ENCODE measurements around the gene AP2S1.
"Not testable (repeated sequence)": the region's sequence is repeated elsewhere in the genome, so short reads cannot be mapped to it uniquely, and the experiment has no call there.

Gene AP2S1

DNA sequence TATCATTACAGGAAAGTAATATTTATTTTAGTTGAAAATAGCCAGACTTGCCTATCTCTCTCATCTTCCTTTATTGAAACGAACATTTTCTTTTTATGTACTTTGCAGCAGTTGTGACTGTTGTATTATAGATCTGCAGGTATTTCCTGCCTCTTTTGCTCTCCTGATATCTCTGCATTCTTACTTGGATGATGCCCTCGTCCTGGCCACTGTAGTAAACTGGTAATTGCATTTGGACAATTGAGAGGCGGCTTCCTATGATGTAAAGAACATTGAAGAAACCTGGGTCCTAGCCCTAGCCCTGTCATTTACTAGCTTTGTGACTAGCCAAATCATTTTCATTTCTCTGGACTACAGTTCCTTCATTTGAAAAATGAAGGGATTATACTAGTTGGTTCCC is 16.5 kb upstream of the AP2S1 start:
- DNase-seq (ENCODE audit: low read depth), result no peak

DNA sequence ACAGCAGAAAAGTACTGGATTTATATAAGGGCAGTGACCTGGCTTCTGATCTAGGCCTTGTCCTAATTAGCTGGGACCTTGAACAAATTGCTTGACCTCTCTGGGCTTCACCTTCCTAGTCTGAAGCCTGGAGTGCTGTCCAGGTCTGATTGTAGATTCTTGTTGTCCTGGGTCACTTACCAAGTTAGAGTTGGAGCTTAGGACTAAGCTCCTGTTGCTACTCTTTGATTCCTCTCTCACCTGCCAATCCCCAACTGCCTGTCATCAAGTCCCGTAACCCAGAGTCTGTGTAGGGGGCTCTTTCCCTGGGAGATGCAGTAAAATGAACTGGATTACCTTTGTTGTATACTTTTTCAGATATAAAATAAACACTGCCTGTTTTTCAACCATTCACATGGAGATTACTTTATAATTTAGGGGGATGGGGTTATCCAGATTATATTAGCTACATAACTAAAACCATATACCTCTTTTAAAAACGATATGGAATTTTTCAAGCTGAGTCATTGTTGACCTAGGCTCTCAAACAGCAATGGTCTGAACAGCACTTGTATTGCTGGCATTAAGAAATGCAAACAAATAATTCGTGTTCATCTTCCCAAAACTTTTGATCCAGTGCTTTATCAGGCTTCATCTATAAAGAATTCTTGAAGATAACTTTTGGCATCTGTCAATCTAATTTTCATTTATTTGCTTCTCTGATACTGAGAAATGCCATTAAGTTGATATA is 15.9 kb upstream of the AP2S1 start:
- DNase-seq (ENCODE audit: low read depth), result no peak

DNA sequence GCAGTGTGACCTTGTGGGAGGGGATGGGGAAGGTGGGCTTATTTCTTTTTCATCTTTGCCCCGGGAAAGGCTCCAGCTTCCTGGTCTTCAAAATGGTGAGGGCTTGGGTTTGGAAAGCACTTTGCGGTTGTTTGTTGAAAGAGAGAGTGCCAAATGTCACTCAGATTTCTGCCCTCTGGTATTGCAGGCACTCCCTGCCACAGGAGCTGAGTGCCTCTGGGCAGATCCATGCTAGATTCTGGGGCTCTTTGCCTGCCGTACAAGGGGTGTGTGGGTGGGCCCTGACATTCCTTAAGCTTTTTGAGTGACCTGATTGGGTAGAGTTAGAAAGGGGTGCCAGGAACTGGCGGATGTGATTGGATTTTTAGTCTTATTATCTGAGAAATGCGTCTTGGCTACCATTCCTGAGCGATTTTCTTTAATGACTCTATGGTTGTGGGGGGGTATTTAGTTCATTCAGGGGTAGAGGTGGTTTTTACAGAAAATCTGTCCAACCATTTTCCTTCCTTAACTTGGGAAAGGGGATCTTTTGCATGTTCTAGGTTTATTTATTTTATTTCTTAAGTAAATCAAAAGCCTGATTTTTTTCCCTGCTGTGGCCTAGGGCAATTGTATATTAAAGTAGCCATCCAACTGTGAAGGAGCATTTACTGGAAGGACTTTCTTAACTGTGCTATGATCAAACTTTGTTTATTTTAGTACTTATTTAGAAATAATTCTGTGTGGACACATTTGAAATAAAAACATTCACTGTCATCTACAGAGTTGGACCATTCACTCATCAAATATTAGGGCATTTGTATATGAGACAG is 13.4 kb upstream of the AP2S1 start:
- no peak for DNase-seq (ENCODE audit: low read depth)

DNA sequence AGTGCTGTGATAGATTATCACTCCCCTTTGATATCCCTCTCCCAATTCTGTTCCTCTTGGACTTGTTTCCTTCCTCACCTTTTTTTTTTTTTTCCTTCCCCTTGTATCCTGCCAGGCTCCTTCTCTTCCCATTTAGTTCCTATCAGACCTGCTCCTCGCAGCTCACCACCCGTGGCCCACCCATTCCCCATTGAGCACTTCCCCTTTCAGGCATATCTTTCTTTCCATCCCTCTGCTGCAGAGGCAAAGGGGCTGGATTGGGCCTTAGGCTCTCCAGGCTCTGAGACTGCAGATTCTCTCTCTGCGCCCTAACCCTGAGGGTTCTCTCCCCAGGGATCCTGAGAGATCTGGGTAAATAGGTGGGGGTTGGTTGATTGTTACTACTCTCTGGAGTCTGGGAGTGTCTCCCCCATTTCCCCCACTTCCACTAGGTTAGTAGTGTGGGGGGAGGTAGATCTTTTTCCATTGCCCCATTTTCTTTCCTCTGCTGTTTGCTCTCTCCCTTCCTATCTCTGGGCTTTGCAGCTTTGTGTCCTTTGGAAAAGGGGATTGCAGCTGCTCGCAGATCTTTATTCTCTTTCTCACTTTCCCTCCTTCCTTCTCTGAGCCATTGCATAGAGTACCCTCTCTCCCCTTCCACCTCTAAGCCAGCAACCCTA is 12.5 kb upstream of the AP2S1 start:
- DNase-seq (ENCODE audit: low read depth), result no peak

DNA sequence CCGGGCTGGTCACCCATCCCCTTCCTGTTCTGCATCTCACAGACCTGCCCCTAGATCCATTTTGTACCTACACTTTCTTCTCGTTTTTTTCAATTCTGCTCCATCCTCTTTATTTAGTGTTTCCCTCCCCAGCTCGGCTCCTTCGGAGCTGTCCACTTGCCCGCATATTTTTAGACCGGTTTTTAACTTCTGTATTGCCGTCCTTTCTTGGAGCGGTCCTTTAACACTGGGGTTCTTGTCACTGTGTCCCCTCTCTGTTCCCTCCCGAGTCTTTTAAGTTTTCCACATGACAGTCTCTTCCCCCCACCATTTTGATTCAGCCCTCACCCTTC is 11.8 kb upstream of the AP2S1 start:
- DNase-seq (ENCODE audit: low read depth), result no peak

DNA sequence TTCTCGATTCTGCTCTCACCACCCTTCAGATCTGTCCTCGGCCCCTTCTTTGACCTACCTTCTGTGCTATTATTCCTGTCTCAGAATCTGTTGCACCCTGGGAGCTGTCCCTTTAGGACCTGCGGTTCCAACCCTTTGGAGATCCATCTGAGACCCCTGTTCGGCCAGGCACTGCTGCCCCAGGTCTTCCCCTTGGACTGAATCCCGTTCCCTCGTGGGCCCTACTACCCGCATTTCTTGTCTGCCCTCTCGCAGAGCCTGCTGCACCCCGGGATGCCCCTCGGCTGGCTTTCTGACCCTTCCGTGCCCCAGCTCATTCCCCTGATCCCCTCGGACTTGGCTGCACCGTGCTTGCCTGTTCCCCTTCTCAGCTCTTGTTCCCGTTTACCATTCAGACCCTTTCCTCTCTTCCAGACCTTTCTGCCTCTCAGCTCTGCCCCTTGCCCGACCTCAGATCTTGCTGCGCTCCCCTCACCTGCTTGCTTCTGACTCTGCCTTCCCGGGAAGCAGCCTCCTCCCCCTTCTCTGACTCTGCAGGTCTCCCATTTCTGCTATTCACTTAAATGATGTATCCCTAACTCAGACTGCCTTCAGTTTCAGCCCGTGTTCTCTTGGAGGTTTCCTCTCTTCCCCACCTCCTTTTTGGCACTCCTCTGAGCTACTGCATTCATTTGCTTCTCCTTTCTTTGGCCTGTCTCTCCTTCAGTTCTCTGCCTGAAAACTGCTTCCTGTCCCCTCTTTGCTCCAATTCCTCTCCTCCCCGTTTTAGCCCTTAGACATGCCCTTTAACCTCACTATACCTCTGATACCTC is 11.3 kb upstream of the AP2S1 start:
- DNase-seq (ENCODE audit: low read depth), result no peak

DNA sequence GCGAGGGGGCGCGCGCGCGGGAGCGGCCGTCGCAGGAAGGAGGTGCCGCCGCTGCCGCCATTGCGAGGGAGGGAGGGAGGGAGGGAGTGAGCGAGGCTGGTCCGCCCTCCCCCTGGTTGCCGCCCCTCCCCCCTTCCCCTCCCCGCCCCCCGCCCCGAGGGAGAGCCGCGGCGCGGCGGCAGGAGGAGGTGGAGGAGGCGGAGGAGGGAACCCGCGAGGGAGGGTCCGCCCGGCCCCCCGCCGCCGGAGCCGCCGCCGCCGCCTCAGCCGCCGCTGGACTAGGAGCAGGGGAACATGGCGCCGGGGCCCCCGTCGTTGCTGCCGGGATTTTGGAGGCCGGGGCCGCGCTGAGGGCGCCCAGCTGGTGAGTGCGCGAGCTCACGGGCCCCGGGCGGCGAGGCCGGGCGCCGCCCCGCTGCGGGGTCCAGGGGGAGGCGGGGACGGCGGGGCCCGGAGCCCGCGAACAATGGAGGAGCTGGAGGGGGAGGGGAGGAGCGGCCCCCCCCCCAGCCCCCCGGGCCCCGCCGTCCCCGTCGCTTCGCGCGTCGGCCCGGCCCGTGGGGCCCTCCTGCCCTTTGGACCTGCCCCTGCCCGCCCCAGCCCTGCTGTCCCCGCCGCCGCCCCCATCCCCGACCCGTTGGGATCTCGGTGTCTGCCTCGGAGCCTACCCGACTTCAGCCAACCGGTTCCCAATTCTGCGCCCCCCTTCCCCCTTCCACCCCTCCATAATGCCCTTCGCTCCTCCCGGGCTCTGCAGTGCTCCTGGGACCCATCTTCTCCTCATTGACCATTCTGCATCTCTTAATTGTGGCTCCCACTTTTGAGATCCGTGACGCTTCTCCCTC is 10.4 kb upstream of the AP2S1 start, which contains the start of gene ARHGAP35:
TSS of gene ARHGAP35 (plus strand) at position 152 of the 845 bp plus-strand sequence. CDS start 57,679 bp downstream, outside the sequence.
- no peak for DNase-seq (ENCODE audit: low read depth)

DNA sequence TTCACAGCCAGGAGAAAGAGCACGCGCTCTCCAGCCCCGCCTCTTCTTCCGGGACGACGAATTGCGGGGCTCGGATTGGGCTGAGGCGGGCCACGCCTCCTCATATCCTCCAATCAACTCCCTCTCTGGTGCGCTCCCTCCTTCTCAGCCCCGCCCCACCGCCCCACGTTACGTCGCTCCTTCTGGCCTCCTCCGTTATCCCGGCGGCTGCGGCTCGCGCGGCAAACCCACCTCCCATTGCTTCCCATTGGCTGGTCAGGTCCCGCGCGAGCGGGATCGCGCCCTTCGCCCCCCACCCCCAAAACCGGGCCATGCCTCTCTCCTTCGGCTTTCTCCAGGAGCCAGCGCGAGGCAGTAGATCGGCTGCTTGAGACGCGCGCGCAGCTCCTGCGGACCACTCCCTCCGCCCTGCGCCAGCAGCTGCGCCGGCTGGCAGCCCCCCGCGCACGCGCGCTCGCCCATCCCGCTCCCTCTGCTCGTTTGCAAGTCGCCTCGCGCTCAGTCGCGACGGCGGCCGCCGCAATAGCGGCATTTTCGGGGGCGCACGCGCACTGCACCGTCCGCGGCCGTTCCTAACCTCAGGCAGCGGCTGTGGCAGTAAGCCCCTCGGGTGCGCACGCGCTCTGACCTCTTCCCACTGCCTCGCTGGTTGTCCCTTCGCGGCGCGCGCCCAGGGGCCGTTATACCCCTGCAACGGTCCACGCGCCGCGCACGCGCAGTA is 9.6 kb upstream of the AP2S1 start:
- DNase-seq (ENCODE audit: low read depth), result no peak

DNA sequence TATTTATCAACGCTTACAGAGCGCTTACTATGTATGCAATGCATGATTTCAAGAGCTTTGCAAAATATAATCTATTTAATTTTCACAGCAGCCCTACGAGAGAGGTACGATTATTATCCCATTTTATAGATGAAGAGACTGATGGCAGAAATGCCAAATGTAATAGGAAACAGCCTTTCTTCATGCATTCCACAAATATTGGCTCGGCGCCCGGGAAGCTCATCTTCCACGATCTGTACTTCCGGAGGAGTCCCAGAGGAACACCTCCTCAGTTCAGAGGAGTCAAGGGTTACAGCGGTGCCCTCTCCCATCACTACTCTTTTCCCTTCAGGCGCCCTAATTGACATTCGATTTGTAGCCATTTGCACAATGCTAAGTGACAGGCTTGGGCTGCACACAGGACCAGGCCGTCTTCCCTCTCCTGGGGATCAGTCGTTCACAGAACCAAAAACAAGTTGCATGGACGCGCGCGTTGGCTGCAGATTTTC is 9.0 kb upstream of the AP2S1 start:
- no peak for DNase-seq (ENCODE audit: low read depth)

DNA sequence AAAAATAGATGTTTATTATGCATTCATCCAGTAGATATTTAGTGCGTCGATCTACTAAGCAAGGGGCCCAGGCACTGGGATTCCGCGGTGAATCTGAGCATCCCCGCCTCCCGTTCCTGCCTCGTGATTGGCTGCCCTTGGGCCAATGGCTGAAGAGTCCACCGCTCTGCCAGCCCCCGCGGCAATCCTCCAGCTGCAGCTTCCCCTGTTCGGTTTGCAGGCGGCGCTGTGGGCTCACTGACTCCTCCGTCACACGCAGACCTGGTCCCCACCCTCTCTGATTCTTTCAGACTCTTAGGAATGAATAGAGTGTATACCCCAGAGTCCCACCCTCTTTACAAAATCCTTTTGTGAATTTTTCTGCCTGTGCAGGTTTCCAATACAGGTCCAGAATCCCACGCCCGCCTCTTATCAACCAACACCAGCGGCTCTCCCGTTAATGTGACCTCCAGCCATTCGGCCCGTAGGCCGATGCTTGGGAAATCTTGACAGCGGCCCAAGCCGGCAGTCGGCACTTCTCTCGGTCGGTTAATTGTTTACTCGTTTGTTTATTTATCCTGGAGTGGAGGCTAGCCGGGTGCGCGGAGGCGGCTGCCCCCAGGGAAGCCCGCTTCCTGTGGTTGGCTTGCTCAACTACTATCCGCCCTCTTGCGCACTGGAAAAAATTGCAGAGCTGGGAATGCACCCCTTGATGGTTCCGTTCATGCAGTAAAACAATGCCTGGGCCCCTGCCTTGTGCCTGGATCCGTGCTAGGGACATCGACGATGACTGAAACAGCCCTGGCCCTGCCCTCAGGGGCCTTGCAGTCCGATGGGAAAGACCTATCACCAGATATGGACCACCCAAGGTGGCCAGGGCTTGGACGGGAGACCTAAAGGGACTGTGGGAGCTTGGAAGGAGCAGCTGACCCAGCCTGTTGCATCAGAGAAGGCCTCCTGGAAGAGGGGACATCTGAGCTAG is 5.7 kb upstream of the AP2S1 start:
- DNase-seq (ENCODE audit: low read depth), result no peak

DNA sequence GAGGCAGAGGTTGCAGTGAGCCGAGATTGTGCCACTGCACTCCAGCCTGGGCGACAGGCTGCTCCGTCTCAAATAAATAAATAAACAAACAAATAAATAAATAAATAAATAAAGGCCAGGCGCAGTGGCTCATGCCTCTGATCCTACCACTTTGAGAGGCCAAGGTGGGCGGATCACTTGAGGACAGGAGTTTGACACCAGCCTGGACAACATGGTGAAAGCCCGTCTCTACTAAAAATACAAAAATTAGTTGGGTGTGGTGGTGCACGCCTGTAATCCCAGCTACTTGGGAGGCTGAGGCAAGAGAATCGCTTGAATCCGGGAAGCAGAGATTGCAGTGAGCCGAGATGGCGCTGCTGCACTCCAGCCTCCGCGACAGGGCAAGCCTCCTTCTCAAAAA is 4.1 kb upstream of the AP2S1 start:
- not testable (repeated sequence) for DNase-seq (ENCODE audit: low read depth)

DNA sequence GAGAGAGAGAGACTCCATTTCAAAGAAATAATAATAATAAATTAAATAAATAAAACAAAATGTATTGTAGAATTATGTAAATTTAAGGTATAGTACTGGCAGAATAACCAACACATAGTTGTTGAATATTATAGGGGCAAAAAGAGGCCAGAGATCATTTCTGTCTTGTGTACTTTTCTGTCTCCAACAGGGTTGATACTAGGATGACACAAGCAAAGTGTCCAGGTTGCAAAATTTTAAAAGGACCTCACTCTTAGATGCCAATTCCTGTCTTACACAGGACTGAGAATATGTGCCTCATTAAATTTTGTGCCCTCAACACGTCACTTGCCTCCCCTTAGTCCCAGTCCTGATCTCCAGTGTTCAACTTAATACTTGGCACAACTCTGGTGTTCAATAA is 2.2 kb upstream of the AP2S1 start:
- no peak for DNase-seq (ENCODE audit: low read depth)

DNA sequence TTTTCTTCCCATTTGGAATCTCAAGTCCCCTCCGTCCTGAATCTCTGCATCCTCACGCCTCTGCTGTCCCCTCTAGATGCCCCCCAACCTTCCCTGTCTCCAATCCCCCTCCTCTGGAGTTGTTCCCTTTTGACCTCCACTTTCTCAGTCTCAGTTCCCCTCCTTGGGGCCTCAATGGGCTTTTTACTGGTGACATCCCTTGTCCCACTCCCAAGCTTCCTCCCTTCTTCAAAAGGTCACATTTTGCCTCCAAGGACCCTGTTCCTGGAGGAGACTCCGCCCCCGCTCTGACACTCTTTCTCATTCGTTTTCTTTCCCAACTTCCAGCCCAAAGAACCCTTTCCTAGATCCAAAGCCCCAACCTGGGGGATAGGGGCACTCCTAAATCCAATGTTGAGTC is 1.0 kb downstream of the AP2S1 start:
- no peak for DNase-seq (ENCODE audit: low read depth)

DNA sequence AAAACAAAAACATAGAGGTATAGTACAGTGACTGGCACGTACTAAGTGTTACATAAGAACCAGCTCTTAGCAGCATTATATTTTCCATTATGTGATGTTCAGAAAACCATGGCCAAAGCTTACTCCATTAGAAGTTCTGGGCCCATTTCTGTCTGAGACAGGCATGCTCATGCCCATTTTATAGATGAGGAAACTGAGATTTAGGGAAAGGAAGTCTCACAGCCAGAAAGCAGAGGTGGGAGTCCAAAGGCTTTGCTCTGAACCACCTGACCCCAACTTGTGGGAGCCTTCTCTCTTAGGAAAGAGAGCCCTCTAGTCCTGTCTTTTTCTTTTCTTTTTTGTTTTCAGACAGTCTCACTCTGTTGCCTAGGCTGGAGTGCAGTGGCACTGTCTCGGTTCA is 2.3 kb downstream of the AP2S1 start:
- no peak for DNase-seq (ENCODE audit: low read depth)

DNA sequence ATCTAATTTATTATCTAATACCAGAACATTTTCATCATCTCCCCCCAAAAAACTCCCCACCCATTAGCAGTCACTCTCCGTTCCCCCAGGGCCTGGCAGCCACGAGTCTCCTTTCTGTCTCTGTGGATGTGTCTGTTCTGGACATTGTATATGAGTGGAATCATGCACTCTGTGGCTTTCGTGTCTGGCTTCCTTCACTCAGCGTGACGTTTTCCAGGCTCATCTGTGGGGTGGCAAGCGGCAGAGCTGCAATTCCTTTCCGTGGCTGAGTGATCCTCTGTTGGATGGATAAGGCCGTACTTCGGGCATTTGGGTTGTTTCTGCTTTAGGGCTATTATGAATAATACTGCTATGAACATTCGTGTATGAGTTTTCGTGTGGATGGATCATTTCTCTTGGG is 3.1 kb downstream of the AP2S1 start:
- DNase-seq (ENCODE audit: low read depth), result no peak

DNA sequence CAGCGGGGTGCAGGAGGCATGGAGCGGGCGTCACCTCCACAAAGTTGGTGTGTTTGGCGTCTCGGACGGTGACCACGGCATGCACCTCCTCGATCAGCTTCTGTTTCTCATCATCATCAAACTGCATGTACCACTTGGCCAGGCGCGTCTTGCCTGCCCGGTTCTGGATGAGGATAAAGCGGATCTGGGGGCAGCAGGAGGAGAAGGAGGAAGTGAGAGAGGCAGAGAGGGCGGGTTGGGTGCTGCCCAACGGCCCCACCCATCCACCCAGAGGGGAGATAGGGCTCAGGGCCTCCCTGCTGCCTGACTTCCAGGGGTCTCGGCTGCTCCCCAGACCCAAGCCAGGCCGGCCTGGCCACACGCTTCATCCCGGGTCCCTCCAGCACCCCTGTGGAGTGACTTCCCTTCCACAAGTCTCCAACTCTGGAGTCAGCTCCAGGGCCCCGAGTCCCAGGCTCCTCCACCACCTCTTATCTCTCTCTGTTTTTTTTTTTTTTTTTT is 4.6 kb downstream of the AP2S1 start:
- no peak for DNase-seq (ENCODE audit: low read depth)

DNA sequence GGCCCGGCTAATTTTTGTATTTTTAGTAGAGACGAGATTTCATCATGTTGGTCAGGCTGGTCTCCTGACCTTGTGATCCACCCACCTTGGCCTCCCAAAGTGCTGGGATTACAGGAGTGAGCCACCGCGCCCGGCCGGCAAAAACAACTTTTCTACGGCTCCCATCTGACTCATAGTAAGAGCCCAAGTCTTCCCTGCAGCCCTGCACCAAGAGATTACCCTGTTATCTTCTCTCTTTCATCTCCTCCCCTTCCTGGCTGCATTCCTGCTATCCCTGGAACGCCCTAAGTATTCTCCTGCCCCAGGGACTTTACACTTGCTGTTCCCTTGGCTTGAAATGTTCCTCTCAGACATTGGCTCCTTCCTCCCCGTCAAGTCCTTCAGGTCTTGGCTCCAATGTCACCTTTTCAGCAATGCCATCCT is 6.6 kb downstream of the AP2S1 start:
- DNase-seq (ENCODE audit: low read depth), result no peak

DNA sequence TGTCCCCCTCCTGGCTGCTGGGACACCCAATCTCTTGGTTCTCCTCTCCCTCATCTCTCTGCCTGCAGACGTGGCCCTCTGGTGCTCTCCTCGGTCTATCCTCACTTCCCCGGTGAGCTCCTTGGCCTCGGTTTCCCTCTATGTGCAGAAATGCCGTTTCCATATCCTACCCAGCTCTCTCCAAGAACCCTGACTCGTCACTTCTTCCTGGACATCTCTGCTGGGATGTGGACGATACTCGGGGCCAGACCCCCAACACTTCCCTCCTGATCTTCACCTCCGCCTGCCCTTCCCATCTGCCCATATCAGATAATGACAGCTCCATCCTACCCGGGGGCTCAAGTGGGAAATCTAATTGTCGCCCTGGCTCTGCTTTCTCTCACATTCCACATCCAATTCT is 7.9 kb downstream of the AP2S1 start:
- no peak for DNase-seq (ENCODE audit: low read depth)

DNA sequence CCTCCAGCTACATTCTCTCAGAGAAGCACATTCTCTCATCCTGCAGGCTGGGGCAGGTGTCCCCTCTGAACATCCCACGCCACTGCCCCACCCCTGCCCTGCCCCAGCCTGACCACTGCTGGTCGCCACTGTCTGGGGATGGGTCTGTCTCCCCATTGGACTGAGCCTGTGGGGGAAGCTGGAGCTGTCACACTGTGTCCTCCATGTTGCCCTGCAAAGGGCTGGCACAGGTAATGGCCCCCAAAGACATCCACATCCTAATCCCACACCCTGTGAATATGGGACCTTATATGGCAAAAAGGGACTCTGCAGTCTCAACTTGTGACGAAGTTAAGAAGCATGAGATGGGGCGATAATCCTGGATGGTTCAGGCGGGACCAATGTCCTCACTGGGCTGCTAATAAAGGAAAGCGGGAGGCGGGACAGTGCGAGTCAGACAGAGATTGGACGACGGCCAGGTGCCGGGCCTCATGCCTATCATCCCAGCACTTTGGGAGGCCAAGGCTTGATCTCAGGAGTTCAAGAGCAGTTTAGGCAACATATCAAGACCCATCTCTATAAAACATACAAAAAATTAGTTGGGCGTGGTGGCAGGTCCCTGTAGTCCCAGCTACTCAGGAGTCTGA is 9.1 kb downstream of the AP2S1 start:
- no peak for DNase-seq (ENCODE audit: low read depth)

Data from non-pigmented ciliary epithelial cell (primary cell).